ENCODE data around the gene PRDM8. TPM values are rescaled to one million over a fixed set of nuclear protein-coding genes. Genes with fewer than 3 reads are reported as not detected.

The PRDM8 gene
- total and polyA plus RNA-seq, 4 donors, result 0.46 to 5.0 (median 2.1) TPM

DNA sequence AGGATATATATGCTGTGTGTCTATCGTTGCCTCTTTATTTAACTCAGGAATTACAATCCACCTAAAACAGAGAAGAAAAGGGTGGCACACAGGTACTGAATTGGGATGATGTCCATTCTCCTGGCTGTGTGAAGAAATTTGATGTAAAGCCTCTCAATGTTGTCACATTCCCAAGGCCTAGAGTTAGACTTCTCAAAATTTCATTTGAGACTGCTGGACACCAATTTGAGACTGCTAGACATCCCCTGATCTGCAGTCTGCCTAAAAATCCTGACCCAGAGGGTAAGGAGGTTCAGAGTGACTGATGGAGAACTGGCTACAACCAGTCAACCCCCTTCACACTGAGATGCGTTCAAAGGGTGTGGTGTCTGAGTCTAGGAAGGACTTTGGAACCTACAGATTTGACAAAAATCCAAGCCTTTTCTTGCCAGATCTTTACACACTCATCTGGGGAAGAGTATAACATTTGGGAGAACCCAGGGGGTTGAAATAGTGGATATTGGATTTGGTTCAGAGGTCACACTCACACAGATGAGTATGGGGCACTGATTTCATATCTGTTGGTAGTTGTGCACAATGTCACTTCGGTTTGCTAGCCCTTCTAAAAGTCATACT lies 4.9 kb upstream of the PRDM8 start:
- no peak overlapping the region for H3K9ac ChIP-seq (ENCODE audit: insufficient read depth in 1 of 2, low read length in 2 of 2)
- TF ChIP-seq, protein P1, sequence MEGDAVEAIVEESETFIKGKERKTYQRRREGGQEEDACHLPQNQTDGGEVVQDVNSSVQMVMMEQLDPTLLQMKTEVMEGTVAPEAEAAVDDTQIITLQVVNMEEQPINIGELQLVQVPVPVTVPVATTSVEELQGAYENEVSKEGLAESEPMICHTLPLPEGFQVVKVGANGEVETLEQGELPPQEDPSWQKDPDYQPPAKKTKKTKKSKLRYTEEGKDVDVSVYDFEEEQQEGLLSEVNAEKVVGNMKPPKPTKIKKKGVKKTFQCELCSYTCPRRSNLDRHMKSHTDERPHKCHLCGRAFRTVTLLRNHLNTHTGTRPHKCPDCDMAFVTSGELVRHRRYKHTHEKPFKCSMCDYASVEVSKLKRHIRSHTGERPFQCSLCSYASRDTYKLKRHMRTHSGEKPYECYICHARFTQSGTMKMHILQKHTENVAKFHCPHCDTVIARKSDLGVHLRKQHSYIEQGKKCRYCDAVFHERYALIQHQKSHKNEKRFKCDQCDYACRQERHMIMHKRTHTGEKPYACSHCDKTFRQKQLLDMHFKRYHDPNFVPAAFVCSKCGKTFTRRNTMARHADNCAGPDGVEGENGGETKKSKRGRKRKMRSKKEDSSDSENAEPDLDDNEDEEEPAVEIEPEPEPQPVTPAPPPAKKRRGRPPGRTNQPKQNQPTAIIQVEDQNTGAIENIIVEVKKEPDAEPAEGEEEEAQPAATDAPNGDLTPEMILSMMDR (IDR thresholded peaks at IDR 0.05; ENCODE audit: control extremely low read depth, extremely low read depth), result no peak
- H3K27me3 ChIP-seq (ENCODE audit: control insufficient read depth in 3 of 3, insufficient read depth in 3 of 3, low read length in 2 of 3), result peaks cover 4 to 99% (median 96%) of the 10 kb centered on the region in 3 donors
- H3K9me3 ChIP-seq (ENCODE audit: control insufficient read depth in 4 of 4, insufficient read depth in 3 of 4, low read length in 3 of 4), result no peaks in the 10 kb centered on the region
- no peak overlapping the region for H3K4me3 ChIP-seq
- H3K27ac ChIP-seq (ENCODE audit: low read depth in 1 of 2, low read length in 1 of 2), result no peak overlapping the region
- ATAC-seq (ENCODE audit: insufficient read depth, low FRiP score) (no peak), DNase-seq (no peak)
- 67 to 80% methylated on average over 3 of the region's 3 CpGs for WGBS, 2 donors
- no peaks in the 10 kb centered on the region for H3K36me3 ChIP-seq (ENCODE audit: control insufficient read depth in 4 of 4, insufficient read depth in 4 of 4, low read length in 4 of 4)
- peaks cover 0 to 25% (median 4%) of the 10 kb centered on the region in 5 donors for H3K4me1 ChIP-seq (ENCODE audit: control insufficient read depth in 5 of 5, insufficient read depth in 5 of 5, low read length in 5 of 5)

DNA sequence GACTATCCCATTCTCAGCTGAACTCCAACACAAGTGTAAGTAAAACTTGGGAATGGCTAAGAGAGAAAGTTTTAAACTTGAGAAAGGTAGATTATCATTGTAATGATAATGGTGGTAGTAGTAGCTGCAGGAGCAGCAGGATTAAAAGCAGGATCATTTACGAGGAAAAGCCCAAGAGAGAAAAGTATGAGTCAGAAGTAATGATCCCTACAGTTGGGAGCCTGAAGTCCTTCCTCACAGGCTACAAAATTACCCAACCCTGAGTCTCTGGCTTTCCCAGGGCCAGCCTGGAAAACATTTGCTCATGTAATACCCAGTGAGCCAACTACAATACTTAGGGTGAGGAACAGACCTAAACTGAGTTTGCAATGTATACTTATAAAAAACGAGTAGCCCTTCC lies 4.4 kb upstream of the PRDM8 start:
- Histone ChIP-seq H3K9me3 (ENCODE audit: control insufficient read depth in 4 of 4, insufficient read depth in 3 of 4, low read length in 3 of 4) (no peaks in the 10 kb centered on the region), H3K27ac (ENCODE audit: low read depth in 1 of 2, low read length in 1 of 2) (no peak overlapping the region), H3K4me1 (ENCODE audit: control insufficient read depth in 5 of 5, insufficient read depth in 5 of 5, low read length in 5 of 5) (peaks cover 0 to 30% (median 4%) of the 10 kb centered on the region in 5 donors), H3K9ac (ENCODE audit: insufficient read depth in 1 of 2, low read length in 2 of 2) (no peak overlapping the region), H3K4me3 (no peak overlapping the region), H3K27me3 (ENCODE audit: control insufficient read depth in 3 of 3, insufficient read depth in 3 of 3, low read length in 2 of 3) (peaks cover 4 to 99% (median 96%) of the 10 kb centered on the region in 3 donors), H3K36me3 (ENCODE audit: control insufficient read depth in 4 of 4, insufficient read depth in 4 of 4, low read length in 4 of 4) (no peaks in the 10 kb centered on the region)
- TF ChIP-seq, protein P1 (IDR thresholded peaks at IDR 0.05; ENCODE audit: control extremely low read depth, extremely low read depth), result no peak
- 53 to 79% methylated on average over 2 of the region's 2 CpGs for WGBS, 2 donors
- DNase-seq, result no peak
- ATAC-seq (ENCODE audit: insufficient read depth, low FRiP score), result no peak

DNA sequence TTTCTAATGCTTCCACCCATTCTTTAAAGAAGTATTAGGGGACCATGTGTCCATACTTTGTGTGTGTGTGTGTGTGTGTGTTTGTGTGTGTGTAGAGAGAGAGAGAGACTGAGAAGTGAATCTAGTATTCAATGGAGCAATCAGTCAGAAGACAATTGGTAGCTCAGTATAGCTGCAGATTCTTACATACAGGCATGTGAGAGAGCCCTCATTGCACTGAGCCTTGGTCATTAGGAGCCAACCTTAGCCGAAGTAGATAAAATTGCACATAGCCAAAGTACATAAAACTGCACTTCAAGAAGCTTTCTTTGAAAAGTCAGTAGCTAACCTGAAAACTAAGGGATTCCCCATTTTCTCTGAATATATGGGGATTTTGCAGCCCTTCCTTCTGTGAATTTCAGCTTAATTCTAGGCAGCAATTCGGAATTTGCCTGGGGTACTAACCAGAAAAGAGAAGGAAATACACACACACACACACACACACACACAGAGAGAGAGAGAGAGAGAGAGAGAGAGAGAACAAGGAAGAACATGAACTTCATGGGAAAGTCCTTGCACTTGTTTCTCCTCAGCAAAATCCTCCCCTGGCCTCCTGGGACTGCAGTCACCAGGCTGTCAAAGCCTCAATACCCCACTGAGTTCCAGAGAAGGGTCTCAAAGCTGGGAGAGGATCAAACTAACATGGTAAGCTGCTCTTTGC lies 1.7 kb upstream of the PRDM8 start:
- Histone ChIP-seq H3K4me3 (no peak overlapping the region), H3K27me3 (ENCODE audit: control insufficient read depth in 3 of 3, insufficient read depth in 3 of 3, low read length in 2 of 3) (peaks cover 4 to 99% (median 96%) of the 10 kb centered on the region in 3 donors), H3K4me1 (ENCODE audit: control insufficient read depth in 5 of 5, insufficient read depth in 5 of 5, low read length in 5 of 5) (peaks cover 0 to 21% (median under 1%) of the 10 kb centered on the region in 5 donors), H3K36me3 (ENCODE audit: control insufficient read depth in 4 of 4, insufficient read depth in 4 of 4, low read length in 4 of 4) (no peaks in the 10 kb centered on the region), H3K9ac (ENCODE audit: insufficient read depth in 1 of 2, low read length in 2 of 2) (no peak overlapping the region), H3K9me3 (ENCODE audit: control insufficient read depth in 4 of 4, insufficient read depth in 3 of 4, low read length in 3 of 4) (no peaks in the 10 kb centered on the region), H3K27ac (ENCODE audit: low read depth in 1 of 2, low read length in 1 of 2) (no peak overlapping the region)
- no peak for DNase-seq
- WGBS, 2 donors, result 28 to 42% methylated on average over 2 of the region's 2 CpGs
- TF ChIP-seq, protein P1 (IDR thresholded peaks at IDR 0.05; ENCODE audit: control extremely low read depth, extremely low read depth), result no peak
- no peak for ATAC-seq (ENCODE audit: insufficient read depth, low FRiP score)
